Ovary (tissue), 9 donors: ENCODE results near the gene RILPL2. TPM values are rescaled to one million over a fixed set of nuclear protein-coding genes. Genes with fewer than 3 reads are reported as not detected.

Experiments used
- DNase-seq, 5 donors: peaks; one replicate each; pipeline ENCODE4 v3.0.0-alpha.2; 2019 to 2020
- H3K27ac ChIP-seq, 2 donors: fragments of 200-600 bp; one replicate each; pipeline versions ENCODE4 v1.5.1 to v1.8.0; 2019 to 2022
- H3K27me3 ChIP-seq: fragments of 200-600 bp; one replicate; pipeline ENCODE4 v1.8.0; 2022
- H3K36me3 ChIP-seq: fragments of 200-600 bp; sonication (generic); one replicate; pipeline ENCODE4 v1.5.1; 2019
- H3K4me1 ChIP-seq: one replicate; pipeline ENCODE4 v1.8.1; 2013; ENCODE audit warnings: mild to moderate bottlenecking, moderate library complexity; ENCODE audit not compliant: insufficient read depth
- H3K4me3 ChIP-seq: fragments of 200-600 bp; sonication (generic); one replicate; pipeline ENCODE4 v1.5.1; 2017
- H3K9me3 ChIP-seq, 2 donors: fragments of 200-600 bp in 1 of 2; sonication (generic) in 1 of 2; one replicate each; pipeline versions ENCODE4 v1.5.1 to v1.8.1; 2013 to 2019; ENCODE audit warnings: mild to moderate bottlenecking in 1 of 2, moderate library complexity in 1 of 2
- CTCF ChIP-seq, 3 donors: fragments of 450-650 bp in 2 of 3; fragments of 200-600 bp in 1 of 3; IDR thresholded peaks; one replicate each; pipeline versions ENCODE4 v1.5.1 to v1.8.0; 2016 to 2022; ENCODE audit warnings: antibody characterized with exemption in 3 of 3, mild to moderate bottlenecking in 1 of 3
- EP300 ChIP-seq: sonication (generic); formaldehyde crosslinking; IDR thresholded peaks from one replicate; pipeline ENCODE4 v1.6.1; 2017; ENCODE audit warnings: antibody characterized with exemption
- POLR2A ChIP-seq: fragments of 450-650 bp; IDR thresholded peaks from one replicate; pipeline ENCODE4 v1.6.1; 2017; ENCODE audit warnings: antibody characterized with exemption, mild to moderate bottlenecking, moderate library complexity
- WGBS, 3 donors: extraction: QIAGEN DNeasy Blood & Tissue Kit in 1 of 3; methylation state at CpG; one replicate each; pipeline versions ENCODE4 v1.1.5 to v1.1.7; 2013 to 2017; 5-methylcytosine and 5-hydroxymethylcytosine counted together
- intact Hi-C, 4 donors: fragments of 100-400 bp; cut with DNase I; formaldehyde crosslinking; loops; one replicate each; pipeline versions ENCODE4 v1.11.0 to v1.15.1; 2022 to 2023
- polyA plus RNA-seq, 2 donors: library from polyadenylated mRNA; stranded (reverse); fragments of 200-250 nt in 1 of 2; fragments of 350-450 nt in 1 of 2; fragmentation: Illumina TruSeq in 1 of 2; extraction: RNeasy Lipid Tissue Mini Kit (QIAGEN cat#74804) in 1 of 2; gene quantifications; one replicate each; pipeline ENCODE4 v1.2.3, GENCODE V29; 2013 to 2014
- total RNA-seq, 7 donors: library from RNA; depleted of rRNA in 2 of 7; stranded (reverse); fragments of >200 nt in 2 of 7; fragmentation: NEBNext Ultra II Directional in 3 of 7; extraction: Animal tissue kit (Norgen Biotek cat#: 25700) in 3 of 7; gene quantifications; one replicate each; pipeline versions ENCODE4 v1.1.0 to v1.2.4, GENCODE V29; 2016 to 2023
- donor health status: DM: no; HTN: no; CAD: no; lungs with moderate emphysema.
- donor health status: DM: no; HTN: no; CAD: no.
- donor health status: Bipolar disorder and iron deficiency.
- donor health status: DM: yes; HTN: yes; CAD: no.
- donor health status: DM: no; HTN: no; CAD: no.
- donor health status: DM: yes; HTN: yes; CAD: no.

Gene RILPL2
- total and polyA plus RNA-seq, 9 donors = 4.6 to 8.7 (median 5.8) TPM

GRCh38 chr12:123445388-123446332, 9.2 kb upstream of the RILPL2 start:
- TF ChIP-seq EP300 (no peak), POLR2A (no peak), CTCF (IDR thresholded peaks at IDR 0.05) (no peak)
- intact Hi-C loops = no loop called here
- H3K27me3 ChIP-seq = no peaks in the 10 kb centered on the region
- no peaks in the 10 kb centered on the region for H3K9me3 ChIP-seq
- peaks cover 3% of the 10 kb centered on the region for H3K4me1 ChIP-seq
- H3K4me3 ChIP-seq = no peak overlapping the region
- no peaks in the 10 kb centered on the region for H3K36me3 ChIP-seq
- 22 to 27% (median 25%) methylated on average over 18 of the region's 18 CpGs for WGBS, 3 donors
- peak in 2 of 5 donors; percentile 24 to 54 for DNase-seq
- peak overlapping the region in 1 of 2 donors; percentile 35 for H3K27ac ChIP-seq

GRCh38 chr12:123444092-123445026, 7.9 kb upstream of the RILPL2 start:
- Histone ChIP-seq H3K4me3 (no peak overlapping the region), H3K36me3 (no peaks in the 10 kb centered on the region), H3K27me3 (no peaks in the 10 kb centered on the region), H3K9me3 (no peaks in the 10 kb centered on the region), H3K27ac (no peak overlapping the region), H3K4me1 (peaks cover 3% of the 10 kb centered on the region)
- intact Hi-C loops = no loop called here
- TF ChIP-seq POLR2A (no peak), CTCF (IDR thresholded peaks at IDR 0.05) (no peak), EP300 (no peak)
- DNase-seq = no peak
- WGBS, 3 donors = 62 to 66% (median 63%) methylated on average over 8 of the region's 8 CpGs

GRCh38 chr12:123442774-123443173, 6.3 kb upstream of the RILPL2 start:
- no peak overlapping the region for H3K4me3 ChIP-seq
- TF ChIP-seq CTCF (IDR thresholded peaks at IDR 0.05) (no peak), POLR2A (no peak), EP300 (no peak)
- H3K27me3 ChIP-seq = no peaks in the 10 kb centered on the region
- no peak for DNase-seq
- intact Hi-C loops = no loop called here
- H3K27ac ChIP-seq = no peak overlapping the region
- no peaks in the 10 kb centered on the region for H3K36me3 ChIP-seq
- H3K4me1 ChIP-seq = peaks cover 3% of the 10 kb centered on the region
- no peaks in the 10 kb centered on the region for H3K9me3 ChIP-seq
- WGBS, 3 donors = 87 to 94% (median 87%) methylated on average over 4 of the region's 4 CpGs

GRCh38 chr12:123441523-123442164, 5.2 kb upstream of the RILPL2 start:
- no peaks in the 10 kb centered on the region for H3K36me3 ChIP-seq
- TF ChIP-seq POLR2A = no peak
- no peak for TF ChIP-seq CTCF (IDR thresholded peaks at IDR 0.05)
- no peak for TF ChIP-seq EP300
- no peak overlapping the region for H3K27ac ChIP-seq
- H3K27me3 ChIP-seq = no peaks in the 10 kb centered on the region
- H3K9me3 ChIP-seq = no peaks in the 10 kb centered on the region
- 85 to 88% (median 85%) methylated on average over 13 of the region's 13 CpGs for WGBS, 3 donors
- H3K4me3 ChIP-seq = no peak overlapping the region
- intact Hi-C loops = no loop called here
- H3K4me1 ChIP-seq = peaks cover 6% of the 10 kb centered on the region
- no peak for DNase-seq
